H9 (cell line): ENCODE results near the gene NHSL1. TPM values are rescaled to one million over a fixed set of nuclear protein-coding genes. Genes with fewer than 3 reads are reported as not detected.

Source experiments
- DNase-seq: peaks from one replicate; pipeline ENCODE4 v3.0.0-alpha.2; 2017
- H2AFZ ChIP-seq: one replicate; pipeline ENCODE4 v1.6.1; 2013; ENCODE audit warnings: mild to moderate bottlenecking, low read length, control low read depth, moderate library complexity
- H2AK5ac ChIP-seq: 2 replicates; pipeline ENCODE4 v1.6.1; 2013; ENCODE audit warnings: low read length, control low read depth, mixed read lengths; ENCODE audit not compliant: insufficient read length
- H2BK120ac ChIP-seq: one replicate; pipeline ENCODE4 v1.6.1; 2013; ENCODE audit warnings: low read depth, mild to moderate bottlenecking, low read length, control low read depth, inconsistent platforms; ENCODE audit not compliant: poor library complexity, severe bottlenecking
- H2BK12ac ChIP-seq: 2 replicates; pipeline ENCODE4 v1.6.1; 2013; ENCODE audit warnings: low read length, control low read depth, mixed read lengths, low read depth; ENCODE audit not compliant: insufficient read length
- H2BK15ac ChIP-seq: 2 replicates; pipeline ENCODE4 v1.6.1; 2013; ENCODE audit warnings: low read depth, low read length, control low read depth
- H2BK20ac ChIP-seq: one replicate; pipeline ENCODE4 v1.6.1; 2013; ENCODE audit warnings: low read depth, mild to moderate bottlenecking, low read length, control low read depth, inconsistent platforms; ENCODE audit not compliant: poor library complexity, severe bottlenecking
- H2BK5ac ChIP-seq: 2 replicates; pipeline ENCODE4 v1.6.1; 2013; ENCODE audit warnings: low read length, control low read depth, mixed read lengths; ENCODE audit not compliant: insufficient read length
- H3K14ac ChIP-seq: 2 replicates; pipeline ENCODE4 v1.6.1; 2013; ENCODE audit warnings: low read length, control low read depth; ENCODE audit not compliant: insufficient read depth
- H3K18ac ChIP-seq: 2 replicates; pipeline ENCODE4 v1.6.1; 2013; ENCODE audit warnings: low read depth, mild to moderate bottlenecking, mixed read lengths, low read length, control low read depth; ENCODE audit not compliant: insufficient read length
- H3K23ac ChIP-seq: 2 replicates; pipeline ENCODE4 v1.6.1; 2013; ENCODE audit warnings: low read length, control low read depth, mixed read lengths, low read depth; ENCODE audit not compliant: insufficient read length
- H3K23me2 ChIP-seq: 2 replicates; pipeline ENCODE4 v1.6.1; 2013; ENCODE audit warnings: low read depth, mild to moderate bottlenecking, mixed read lengths, low read length, control low read depth; ENCODE audit not compliant: insufficient read length, poor library complexity, severe bottlenecking
- H3K27ac ChIP-seq: 2 replicates; pipeline ENCODE4 v1.5.1; 2013; ENCODE audit warnings: low read length, control low read depth, mixed read lengths, low read depth; ENCODE audit not compliant: insufficient read length
- H3K27me3 ChIP-seq: 2 replicates; pipeline ENCODE4 v1.6.1; 2013; ENCODE audit warnings: low read length, control low read depth, inconsistent platforms; ENCODE audit not compliant: insufficient read depth
- H3K4ac ChIP-seq: 2 replicates; pipeline ENCODE4 v1.6.1; 2013; ENCODE audit warnings: low read depth, mild to moderate bottlenecking, control low read depth, inconsistent platforms, low read length, moderate library complexity
- H3K4me1 ChIP-seq: 2 replicates; pipeline ENCODE4 v1.6.1; 2013; ENCODE audit warnings: low read length, control low read depth, inconsistent platforms; ENCODE audit not compliant: insufficient read depth
- H3K4me2 ChIP-seq: 2 replicates; pipeline ENCODE4 v1.6.1; 2013; ENCODE audit warnings: low read length, control low read depth, mixed read lengths; ENCODE audit not compliant: insufficient read length, insufficient read depth
- H3K56ac ChIP-seq: 2 replicates; pipeline ENCODE4 v1.6.1; 2013; ENCODE audit warnings: low read depth, mild to moderate bottlenecking, mixed read lengths, low read length, control low read depth; ENCODE audit not compliant: insufficient read length
- H3K79me1 ChIP-seq: 2 replicates; pipeline ENCODE4 v1.6.1; 2013; ENCODE audit warnings: low read depth, mild to moderate bottlenecking, moderate library complexity, low read length, control low read depth, inconsistent platforms; ENCODE audit not compliant: insufficient read depth, poor library complexity, severe bottlenecking
- H3K79me2 ChIP-seq: 2 replicates; pipeline ENCODE4 v1.6.1; 2013; ENCODE audit warnings: low read length, control low read depth, inconsistent platforms; ENCODE audit not compliant: insufficient read depth
- H3K9ac ChIP-seq: 2 replicates; pipeline ENCODE4 v1.6.1; 2013; ENCODE audit warnings: low read length, control low read depth, mixed read lengths; ENCODE audit not compliant: insufficient read length; ENCODE audit errors: extremely low read depth
- H3K9me3 ChIP-seq: one replicate; pipeline ENCODE4 v1.6.1; 2013; ENCODE audit warnings: low read depth, low read length, inconsistent platforms; ENCODE audit not compliant: control insufficient read depth
- H3T11ph ChIP-seq: one replicate; pipeline ENCODE4 v1.6.1; 2013; ENCODE audit warnings: mild to moderate bottlenecking, low read length, control low read depth, inconsistent platforms
- H4K20me1 ChIP-seq: one replicate; pipeline ENCODE4 v1.6.1; 2013; ENCODE audit not compliant: control insufficient read depth, insufficient read length, insufficient read depth
- H4K5ac ChIP-seq: 2 replicates; pipeline ENCODE4 v1.6.1; 2013; ENCODE audit warnings: low read depth, mild to moderate bottlenecking, mixed read lengths, low read length, control low read depth; ENCODE audit not compliant: insufficient read length
- H4K8ac ChIP-seq: replicated peaks from 2 replicates; pipeline ENCODE4 v1.6.1; 2013; ENCODE audit warnings: low read length, control low read depth, mixed read lengths, low read depth; ENCODE audit not compliant: insufficient read length
- H4K91ac ChIP-seq: 2 replicates; pipeline ENCODE4 v1.6.1; 2013; ENCODE audit warnings: low read depth, mild to moderate bottlenecking, moderate library complexity, mixed read lengths, low read length, control low read depth; ENCODE audit not compliant: insufficient read length
- H3K27ac Mint-ChIP-seq, 3 experiments: 2 replicates in 2 of 3; 3 replicates in 1 of 3; pipeline ENCODE4 v1.8.0; 2020 to 2021; ENCODE audit warnings: mixed read lengths in 3 of 3, mild to moderate bottlenecking in 1 of 3, moderate library complexity in 1 of 3
- H3K27me3 Mint-ChIP-seq: 2 replicates; pipeline ENCODE4 v1.8.0; 2021; ENCODE audit warnings: low read depth, mild to moderate bottlenecking, moderate library complexity, mixed read lengths
- H3K36me3 Mint-ChIP-seq, 3 experiments: 2 replicates in 2 of 3; 3 replicates in 1 of 3; pipeline ENCODE4 v1.8.0; 2020 to 2021; ENCODE audit warnings: low read depth in 3 of 3, mixed read lengths in 3 of 3; ENCODE audit not compliant: insufficient read depth in 1 of 3
- H3K4me1 Mint-ChIP-seq, 2 experiments: 2 replicates each; pipeline ENCODE4 v1.8.0; 2020; ENCODE audit warnings: mixed read lengths in 2 of 2
- H3K4me3 Mint-ChIP-seq, 2 experiments: 2 replicates in 1 of 2; 3 replicates in 1 of 2; pipeline ENCODE4 v1.8.0; 2020 to 2021; ENCODE audit warnings: mild to moderate bottlenecking in 2 of 2, mixed read lengths in 2 of 2, moderate library complexity in 1 of 2
- H3K9me3 Mint-ChIP-seq, 2 experiments: 2 replicates in 1 of 2; 3 replicates in 1 of 2; pipeline ENCODE4 v1.8.0; 2020; ENCODE audit warnings: mild to moderate bottlenecking in 2 of 2, mixed read lengths in 2 of 2, moderate library complexity in 1 of 2
- CTCF ChIP-seq: fragments of 200-600 bp; sonication (generic); conservative IDR thresholded peaks from 3 replicates; pipeline ENCODE4 v1.8.0; 2021; ENCODE audit warnings: antibody characterized with exemption, mild to moderate bottlenecking
- WGBS: extraction: QIAGEN DNeasy Blood & Tissue Kit; methylation state at CpG from one replicate; pipeline ENCODE4 v1.1.7; 2013; ENCODE audit warnings: missing lambda C conversion rate, low lambda C conversion rate, mixed read lengths; ENCODE audit not compliant: insufficient read length; ENCODE audit errors: extremely low coverage; 5-methylcytosine and 5-hydroxymethylcytosine counted together
- total RNA-seq: library from RNA; stranded (reverse); gene quantifications from 2 replicates; pipeline ENCODE4 v1.2.1, GENCODE V29; 2021

NHSL1 gene
- total RNA-seq, 1 experiment from 2014 or later, result 28.7 TPM

- no CpG with 5 or more reads among the region's 7 CpGs for WGBS
- H3K79me2 ChIP-seq, result peaks cover 2% of the 10 kb centered on the region; the same call in 1 of the 2 replicates
Observed at GRCh38 chr6:138503881-138504680, 4.8 kb upstream of the NHSL1 start.

More at GRCh38 chr6:138503881-138504680, 4.8 kb upstream of the NHSL1 start:
- no peak overlapping the region for H3K4ac ChIP-seq
- H2AFZ ChIP-seq, result no peak overlapping the region
- H3K14ac ChIP-seq, result no peak overlapping the region
- TF ChIP-seq CTCF, result no peak
- no peaks in the 10 kb centered on the region for H4K20me1 ChIP-seq
- H3K36me3 Mint-ChIP-seq, result no peaks in the 10 kb centered on the region
- H3K27ac Mint-ChIP-seq, result peak overlapping the region in 1 of 3 experiments; percentile 30; a peak in 2 of 7 replicates
- H2BK120ac ChIP-seq, result no peak overlapping the region
- H2BK15ac ChIP-seq, result no peak overlapping the region
- no peak overlapping the region for H4K5ac ChIP-seq
- no peak overlapping the region for H2BK5ac ChIP-seq
- H3K56ac ChIP-seq, result no peak overlapping the region
- H3K4me1 Mint-ChIP-seq, result peaks cover 52 to 54% of the 10 kb centered on the region in 2 experiments
- no peak overlapping the region for H3K9ac ChIP-seq
- no peak overlapping the region for H4K91ac ChIP-seq
- no peaks in the 10 kb centered on the region for H3K23me2 ChIP-seq
- no peak overlapping the region for H2BK12ac ChIP-seq
- no peaks in the 10 kb centered on the region for H3K27me3 ChIP-seq
- no peak overlapping the region for H3T11ph ChIP-seq
- H3K4me1 ChIP-seq, result peaks cover 16% of the 10 kb centered on the region
- no peak overlapping the region for H3K4me3 Mint-ChIP-seq
- H2BK20ac ChIP-seq, result no peak overlapping the region
- H4K8ac ChIP-seq, result no peak overlapping the region
- DNase-seq, result no peak
- no peak overlapping the region for H3K27ac ChIP-seq
- H3K9me3 Mint-ChIP-seq, result no peaks in the 10 kb centered on the region
- no peak overlapping the region for H3K23ac ChIP-seq
- no peak overlapping the region for H2AK5ac ChIP-seq
- H3K79me1 ChIP-seq, result no peaks in the 10 kb centered on the region
- no peaks in the 10 kb centered on the region for H3K27me3 Mint-ChIP-seq
- no peaks in the 10 kb centered on the region for H3K9me3 ChIP-seq
- no peak overlapping the region for H3K4me2 ChIP-seq
- H3K18ac ChIP-seq, result no peak overlapping the region
